ENCODE measurements around the gene SDHB.

The SDHB gene

GRCh38 chr1:17053685-17054410, at the start of gene SDHB:
SDHB (minus strand) TSS chr1:17054032; CDS start chr1:17054019, 13 bp downstream.
- DNase-seq (ENCODE audit: low spot score): peak; percentile 99

- no peak for DNase-seq (ENCODE audit: low spot score)
These were observed 48.4 kb upstream of the SDHB start for GRCh38 chr1:17102232-17102631.

- no peak for DNase-seq (ENCODE audit: low spot score)
These were observed 47.4 kb upstream of the SDHB start for GRCh38 chr1:17101261-17101660.

- DNase-seq (ENCODE audit: low spot score): no peak
These were observed 45.9 kb upstream of the SDHB start for GRCh38 chr1:17099616-17100340.

- no peak for DNase-seq (ENCODE audit: low spot score)
These were observed 44.9 kb upstream of the SDHB start for GRCh38 chr1:17098446-17099317.

GRCh38 chr1:17097787-17098186, 44.0 kb upstream of the SDHB start:
- DNase-seq (ENCODE audit: low spot score): peak; percentile 32

- no peak for DNase-seq (ENCODE audit: low spot score)
These were observed 43.3 kb upstream of the SDHB start for GRCh38 chr1:17097147-17097546.

GRCh38 chr1:17096584-17096983, 42.8 kb upstream of the SDHB start:
- no peak for DNase-seq (ENCODE audit: low spot score)

- no peak for DNase-seq (ENCODE audit: low spot score)
These were observed 41.3 kb upstream of the SDHB start for GRCh38 chr1:17095141-17095540.

GRCh38 chr1:17094664-17095063, 40.8 kb upstream of the SDHB start:
- no peak for DNase-seq (ENCODE audit: low spot score)

- no peak for DNase-seq (ENCODE audit: low spot score)
These were observed 40.1 kb upstream of the SDHB start for GRCh38 chr1:17093822-17094393.

- DNase-seq (ENCODE audit: low spot score): no peak
These were observed 37.4 kb upstream of the SDHB start for GRCh38 chr1:17091252-17091651.

- no peak for DNase-seq (ENCODE audit: low spot score)
These were observed 35.7 kb upstream of the SDHB start for GRCh38 chr1:17089506-17089905.

- DNase-seq (ENCODE audit: low spot score): no peak
These were observed 32.9 kb upstream of the SDHB start for GRCh38 chr1:17086751-17087150.

GRCh38 chr1:17084787-17085186, 31.0 kb upstream of the SDHB start:
- no peak for DNase-seq (ENCODE audit: low spot score)

GRCh38 chr1:17082761-17083160, 28.9 kb upstream of the SDHB start:
- DNase-seq (ENCODE audit: low spot score): no peak

GRCh38 chr1:17081439-17081838, 27.6 kb upstream of the SDHB start:
- DNase-seq (ENCODE audit: low spot score): no peak

- DNase-seq (ENCODE audit: low spot score): no peak
These were observed 27.0 kb upstream of the SDHB start for GRCh38 chr1:17080880-17081279.

GRCh38 chr1:17080085-17080759, 26.4 kb upstream of the SDHB start:
- no peak for DNase-seq (ENCODE audit: low spot score)

- DNase-seq (ENCODE audit: low spot score): no peak
These were observed 25.4 kb upstream of the SDHB start for GRCh38 chr1:17078991-17079868.
